Measurements from ENCODE around the gene C2orf69.
A peak's percentile ranks its signal among the peaks of the same experiment; 100 is the strongest.
"Not testable (repeated sequence)": the region's sequence is repeated elsewhere in the genome, so short reads cannot be mapped to it uniquely, and the experiment has no call there.

Gene C2orf69

DNA sequence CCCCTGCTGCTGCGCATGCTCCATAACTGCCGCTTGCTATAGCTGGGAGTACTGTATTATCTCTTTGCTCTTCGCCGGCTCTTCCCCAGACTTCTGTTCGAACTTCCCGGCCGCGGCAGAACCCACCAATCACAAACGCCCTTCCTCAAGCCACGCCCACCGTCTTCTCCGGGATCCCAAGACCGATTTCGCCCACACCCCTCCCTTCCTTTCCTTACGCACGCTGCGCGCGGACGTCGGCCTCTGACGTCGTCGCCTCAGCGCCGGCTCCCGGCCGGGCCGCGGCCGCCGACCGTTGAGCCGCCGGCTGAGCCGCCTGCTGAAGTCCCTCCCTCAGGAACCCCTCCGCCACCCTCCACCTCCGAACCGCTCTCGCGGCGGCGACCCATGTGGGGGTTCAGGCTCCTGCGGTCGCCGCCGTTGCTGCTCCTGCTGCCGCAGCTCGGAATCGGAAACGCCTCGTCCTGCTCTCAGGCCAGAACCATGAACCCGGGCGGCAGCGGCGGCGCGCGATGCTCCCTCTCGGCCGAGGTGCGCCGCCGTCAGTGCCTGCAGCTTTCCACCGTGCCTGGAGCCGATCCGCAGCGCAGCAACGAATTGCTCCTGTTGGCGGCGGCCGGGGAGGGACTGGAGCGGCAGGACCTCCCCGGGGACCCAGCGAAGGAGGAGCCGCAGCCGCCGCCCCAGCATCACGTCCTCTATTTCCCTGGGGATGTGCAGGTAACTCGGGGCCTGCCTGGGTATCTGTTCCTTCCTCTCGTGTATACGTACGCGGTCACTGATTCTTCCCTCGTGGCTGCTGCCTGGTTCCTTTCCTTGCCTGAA is at the start of gene C2orf69:
Gene C2orf69 (plus strand): TSS at position 242 of the 825 bp plus-strand sequence. CDS start 146 bp downstream, at position 388.
- peak; percentile 83 to 88 (median 86) for DNase-seq (ENCODE audit: low read depth in 3 of 3)

GRCh38 chr2:199862788-199863187 is 48.3 kb upstream of the C2orf69 start:
- DNase-seq (ENCODE audit: low read depth in 3 of 3) = no peak

DNA sequence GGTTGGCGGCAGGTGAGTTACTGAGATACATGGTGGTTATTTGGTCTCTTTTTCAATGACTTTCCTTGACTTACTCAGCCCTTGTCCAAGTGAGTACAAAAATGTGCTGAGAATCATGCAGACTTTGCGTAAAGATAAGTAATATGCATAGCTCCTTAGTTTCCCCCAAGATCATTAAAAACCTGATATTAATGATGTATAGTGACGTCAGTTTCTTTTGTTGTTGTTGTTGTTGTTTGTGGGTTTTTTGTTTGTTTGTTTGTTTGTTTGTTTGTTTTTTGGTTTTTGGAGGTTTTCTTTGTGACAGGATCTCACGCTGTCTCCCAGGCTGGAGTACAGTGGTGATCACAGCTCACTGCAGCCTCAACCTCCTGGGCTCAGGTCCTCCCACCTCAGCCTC is 45.2 kb upstream of the C2orf69 start:
- DNase-seq (ENCODE audit: low read depth in 3 of 3) = no peak

DNA sequence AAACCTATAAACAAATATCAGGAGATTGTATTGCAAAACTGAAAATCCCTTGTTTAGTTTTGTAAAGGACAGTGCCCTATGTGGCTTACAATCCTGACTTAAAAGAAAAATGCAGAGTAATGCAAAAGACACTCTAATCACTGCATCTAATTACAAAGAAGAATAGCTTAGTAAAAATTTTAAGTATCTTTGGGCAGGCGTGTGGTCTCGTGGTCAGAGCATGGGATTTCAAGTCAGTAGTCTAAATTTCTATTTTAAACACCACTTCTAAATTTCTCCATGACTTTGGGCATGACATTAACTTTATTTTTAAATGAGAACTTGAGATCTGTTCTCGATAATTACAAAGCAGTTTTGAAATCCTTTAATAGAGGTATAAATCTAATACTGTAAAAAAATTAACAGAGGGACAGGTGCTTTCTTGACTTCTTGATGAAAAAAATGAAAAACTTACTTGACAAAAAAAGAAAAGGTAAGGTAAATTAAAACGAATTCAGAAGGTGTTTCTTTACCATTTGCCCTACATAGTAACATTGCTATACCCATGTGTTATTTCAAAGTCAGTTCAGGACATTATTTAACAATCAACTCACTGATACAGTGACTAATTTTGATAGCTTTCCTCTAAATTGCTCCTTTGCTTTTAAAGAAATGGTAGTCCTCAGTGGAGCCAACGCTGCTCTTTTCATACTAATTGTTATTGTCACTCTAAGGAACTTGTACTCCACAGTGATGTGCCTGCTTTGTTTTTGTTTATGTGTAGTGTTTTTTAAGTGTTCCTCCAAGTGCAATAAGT is 42.5 kb upstream of the C2orf69 start:
- DNase-seq (ENCODE audit: low read depth in 3 of 3) = no peak

- no peak for DNase-seq (ENCODE audit: low read depth in 3 of 3)
Observed at GRCh38 chr2:199869227-199869541, 41.9 kb upstream of the C2orf69 start.

- no peak for DNase-seq (ENCODE audit: low read depth in 3 of 3)
Observed at GRCh38 chr2:199869653-199870052, 41.4 kb upstream of the C2orf69 start.

GRCh38 chr2:199870581-199870980 is 40.5 kb upstream of the C2orf69 start:
- no peak for DNase-seq (ENCODE audit: low read depth in 3 of 3)

DNA sequence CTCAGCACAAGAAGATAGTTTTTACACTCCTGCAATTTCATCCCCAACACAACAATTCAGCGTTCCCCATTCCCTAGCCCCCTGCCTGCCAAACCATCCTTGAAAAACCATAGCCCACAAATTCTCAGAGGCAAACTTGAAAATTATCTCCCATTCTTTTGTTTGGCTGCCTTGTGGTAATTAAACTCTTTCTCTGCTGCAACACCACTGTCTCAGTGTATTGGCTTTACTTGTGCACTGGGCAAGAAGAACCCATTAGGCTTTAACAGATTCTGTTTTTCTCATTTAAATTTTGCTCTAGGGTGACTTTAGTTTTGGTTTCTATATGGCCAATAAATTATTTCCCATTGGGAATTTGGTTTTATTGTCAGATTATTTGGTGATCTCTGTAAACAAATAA is 36.9 kb upstream of the C2orf69 start:
- DNase-seq (ENCODE audit: low read depth in 3 of 3) = no peak

GRCh38 chr2:199875400-199875799 is 35.7 kb upstream of the C2orf69 start:
- no peak for DNase-seq (ENCODE audit: low read depth in 3 of 3)

GRCh38 chr2:199882667-199883066 is 28.4 kb upstream of the C2orf69 start:
- DNase-seq (ENCODE audit: low read depth in 3 of 3) = no peak

GRCh38 chr2:199883474-199884212 is 27.4 kb upstream of the C2orf69 start:
- no peak for DNase-seq (ENCODE audit: low read depth in 3 of 3)

DNA sequence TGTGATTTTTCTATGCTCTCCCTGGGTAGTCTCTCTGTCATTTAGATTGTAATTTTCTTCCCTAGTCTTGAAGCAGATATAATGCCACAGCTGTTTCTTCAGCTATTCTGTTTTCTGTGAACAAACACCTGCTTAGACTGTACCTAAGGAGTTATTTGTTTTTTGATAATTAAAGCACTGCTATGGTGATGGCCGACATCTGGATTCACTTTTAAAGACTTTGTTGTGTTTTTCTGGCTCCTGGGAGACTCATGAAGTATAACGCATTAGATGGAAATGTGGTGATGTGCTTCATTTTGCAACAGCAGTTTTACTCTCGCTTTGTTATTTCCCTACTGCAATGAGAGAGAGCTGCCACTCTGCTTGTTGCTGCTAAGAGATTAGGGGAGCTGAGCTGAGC is 15.7 kb upstream of the C2orf69 start:
- DNase-seq (ENCODE audit: low read depth in 3 of 3) = no peak

GRCh38 chr2:199896617-199897016 is 14.5 kb upstream of the C2orf69 start:
- DNase-seq (ENCODE audit: low read depth in 3 of 3) = no peak

DNA sequence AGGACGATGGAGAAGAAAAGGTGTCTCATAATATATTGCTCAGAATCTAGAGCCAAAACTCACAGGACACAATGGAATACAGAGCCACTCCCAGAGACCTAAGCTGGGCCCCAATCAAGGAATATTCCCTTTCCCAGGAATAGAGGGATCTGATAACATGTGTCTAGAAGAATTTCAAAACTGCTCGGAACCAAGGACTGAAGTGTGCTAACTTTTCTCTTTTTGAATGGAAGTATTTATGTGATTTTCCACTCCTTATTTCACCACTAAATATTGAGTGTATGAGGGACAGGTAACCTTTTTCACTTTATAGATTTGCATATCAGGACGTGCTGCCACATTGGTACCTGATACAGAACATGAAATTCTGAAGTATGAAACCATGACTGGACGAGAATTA is 9.2 kb upstream of the C2orf69 start:
- no peak for DNase-seq (ENCODE audit: low read depth in 3 of 3)

DNA sequence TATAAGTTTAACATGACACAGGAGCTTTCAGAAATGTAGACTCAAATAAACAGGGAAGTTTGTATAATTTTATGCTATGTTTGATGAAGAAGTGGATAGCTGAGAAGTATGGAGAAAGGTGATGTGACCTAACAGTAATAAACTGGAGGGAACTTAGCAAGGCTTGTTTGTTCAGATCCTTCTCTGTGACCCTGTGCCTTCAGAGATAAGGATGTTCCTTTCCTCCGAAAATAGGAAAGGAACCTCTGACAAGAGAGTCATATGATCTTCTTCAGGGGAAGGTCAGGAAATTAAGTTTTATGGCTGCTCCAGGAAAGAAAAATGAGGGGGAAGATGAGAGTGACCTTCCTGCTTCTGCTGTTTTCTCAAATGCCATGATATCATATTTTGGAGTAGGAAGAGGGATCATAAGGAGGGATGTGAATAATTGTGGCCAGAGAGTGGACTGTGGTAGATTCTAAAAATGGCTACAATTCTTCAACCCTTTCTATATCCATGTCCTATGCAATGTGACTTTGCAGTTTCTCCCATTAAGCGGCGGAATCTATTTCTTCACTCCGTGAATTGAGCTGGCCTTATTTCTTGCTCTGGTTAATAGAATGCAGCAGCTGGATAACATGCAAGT is 8.5 kb upstream of the C2orf69 start:
- DNase-seq (ENCODE audit: low read depth in 3 of 3) = no peak

DNA sequence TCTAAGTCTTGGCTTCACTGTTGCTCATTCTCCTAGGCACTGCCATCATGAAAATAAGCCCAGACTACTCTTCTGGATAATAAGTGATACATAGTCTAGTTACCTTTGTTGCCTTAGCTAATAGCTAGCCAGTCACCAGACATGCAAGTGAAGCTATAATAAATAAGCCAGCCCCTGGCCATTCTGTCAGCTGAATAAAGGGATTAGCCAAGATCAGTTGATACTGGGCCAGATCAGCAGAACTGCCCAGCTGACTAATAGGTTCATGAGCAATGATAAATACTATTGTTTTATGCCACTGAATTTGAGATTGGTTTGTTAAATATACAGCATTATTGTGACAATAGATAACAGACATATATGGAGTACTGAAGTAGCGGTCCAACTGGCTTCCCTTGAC is 8.0 kb upstream of the C2orf69 start:
- no peak for DNase-seq (ENCODE audit: low read depth in 3 of 3)

GRCh38 chr2:199907008-199907714 is 3.9 kb upstream of the C2orf69 start:
- no peak for DNase-seq (ENCODE audit: low read depth in 3 of 3)

DNA sequence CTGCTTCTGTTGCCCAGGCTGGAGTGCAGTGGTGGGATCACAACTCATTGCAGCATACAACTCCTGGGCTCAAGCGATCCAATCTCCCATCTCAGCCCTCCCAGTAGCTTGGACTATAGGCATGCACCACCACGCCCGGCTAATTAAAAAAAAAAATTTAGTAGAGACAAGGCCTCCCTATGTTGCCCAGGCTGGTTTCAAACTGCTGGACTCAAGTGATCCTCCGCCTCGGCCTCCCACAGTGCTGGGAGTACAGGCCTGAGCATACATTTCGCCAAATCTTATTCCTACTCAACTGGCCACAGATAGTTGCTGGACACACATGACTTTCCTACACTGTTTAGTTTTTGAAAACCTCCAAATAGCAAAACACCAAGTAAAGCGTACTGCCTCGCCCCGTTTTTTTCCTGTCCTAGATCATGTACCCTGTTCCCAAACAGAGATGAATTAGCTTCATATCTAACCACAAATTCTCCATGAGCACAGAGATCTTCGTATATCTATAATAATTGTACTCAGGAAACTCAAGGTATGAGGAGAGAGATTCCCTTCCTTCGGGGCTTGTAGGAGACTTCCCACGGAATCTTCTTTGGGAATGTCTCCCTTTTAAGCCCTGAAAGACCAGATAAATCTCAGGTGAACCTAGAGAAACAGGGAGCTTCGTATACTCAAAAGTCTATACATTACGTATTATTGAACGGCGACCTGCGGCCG is 598 bp upstream of the C2orf69 start:
- no peak for DNase-seq (ENCODE audit: low read depth in 3 of 3)

GRCh38 chr2:199911877-199912161 is 726 bp downstream of the C2orf69 start:
- no peak for DNase-seq (ENCODE audit: low read depth in 3 of 3)

- not testable (repeated sequence) for DNase-seq (ENCODE audit: low read depth in 3 of 3)
Observed at GRCh38 chr2:199912553-199913114, 1.5 kb downstream of the C2orf69 start.
